K562 (cell line): ENCODE results near the gene HEATR3.

Experiments
- CTCF ChIP-seq, 3 experiments: IDR thresholded peaks in 2 of 3; conservative IDR thresholded peaks in 1 of 3; 2 replicates each; pipeline ENCODE4 v1.5.1; 2011 to 2012; ENCODE audit warnings: low read length in 3 of 3, mild to moderate bottlenecking in 3 of 3, control low read depth in 2 of 3, improper control_type of control experiment in 1 of 3, inconsistent platforms in 1 of 3, low read depth in 1 of 3, mixed read lengths in 1 of 3, moderate library complexity in 1 of 3; ENCODE audit not compliant: insufficient read depth in 2 of 3
- ELF4 ChIP-seq: fragments of 450-650 bp; formaldehyde crosslinking; IDR thresholded peaks from 2 replicates; pipeline ENCODE4 v1.4.0; 2022; ENCODE audit warnings: missing genetic modification characterization
- POLR2AphosphoS5 ChIP-seq: IDR thresholded peaks from 2 replicates; pipeline ENCODE4 v1.6.1; 2011; ENCODE audit warnings: mild to moderate bottlenecking, low read depth, low read length, moderate library complexity; ENCODE audit not compliant: control insufficient read depth, insufficient read depth
- U2AF2 ChIP-seq: fragments of 200-400 bp; formaldehyde crosslinking; optimal IDR thresholded peaks from 2 replicates; pipeline ENCODE3; 2017; ENCODE audit warnings: low read depth, mild to moderate bottlenecking, low read length
- USF2 ChIP-seq: sonication (generic); formaldehyde crosslinking; IDR thresholded peaks from 2 replicates; pipeline ENCODE4 v1.5.0; 2020; ENCODE audit warnings: missing genetic modification reagents
- ZHX1 ChIP-seq: fragments of 150-350 bp; conservative IDR thresholded peaks from 2 replicates; pipeline ENCODE4 v1.6.1; 2014; ENCODE audit warnings: low read length

- TF ChIP-seq U2AF2 (no peak), POLR2AphosphoS5 (no peak), ELF4 (CRISPR knock-in tag) (no peak), CTCF (IDR thresholded peaks at IDR 0.05 in 2 of 3, conservative IDR thresholded peaks at IDR 0.05 in 1 of 3; ENCODE audit: insufficient read depth in 2 of 3, low read depth in 1 of 3, low read length in 3 of 3) (no peak), USF2 (CRISPR knock-in tag) (no peak), ZHX1 (no peak)
These were observed 22.4 kb upstream of the HEATR3 start for GRCh38 chr16:50043358-50043757.
